HepG2 (cell line): ENCODE results near the gene FAM117A. TPM values are rescaled to one million over a fixed set of nuclear protein-coding genes. Genes with fewer than 3 reads are reported as not detected.

Experiments used
- ATF6 ChIP-seq: sonication (generic); formaldehyde crosslinking; conservative IDR thresholded peaks from 2 replicates; pipeline ENCODE4 v1.4.0; 2020; ENCODE audit warnings: missing genetic modification reagents
- BORCS8-MEF2B ChIP-seq: sonication (generic); formaldehyde crosslinking; IDR thresholded peaks from 2 replicates; pipeline ENCODE4 v1.8.0; 2022; ENCODE audit warnings: mild to moderate bottlenecking, missing genetic modification reagents
- CEBPZ ChIP-seq: IDR thresholded peaks from 2 replicates; pipeline ENCODE4 v1.6.1; 2012; ENCODE audit warnings: low read length, improper control_type of control experiment
- ELF3 ChIP-seq: IDR thresholded peaks from 2 replicates; pipeline ENCODE4 v1.6.1; 2016; ENCODE audit warnings: missing genetic modification reagents, missing compliant biosample characterization
- FOXO4 ChIP-seq: sonication (generic); formaldehyde crosslinking; conservative IDR thresholded peaks from 2 replicates; pipeline ENCODE4 v1.8.1; 2023; ENCODE audit warnings: missing genetic modification reagents
- GLI4 ChIP-seq: sonication (generic); formaldehyde crosslinking; IDR thresholded peaks from 2 replicates; pipeline ENCODE4 v1.5.1; 2020; ENCODE audit warnings: missing genetic modification reagents, mild to moderate bottlenecking, moderate library complexity, borderline replicate concordance
- GMEB2 ChIP-seq: IDR thresholded peaks from 2 replicates; pipeline ENCODE4 v1.6.1; 2016; ENCODE audit warnings: missing biosample characterization, missing genetic modification reagents, low read depth
- KLF11 ChIP-seq: IDR thresholded peaks from 2 replicates; pipeline ENCODE4 v1.6.1; 2016; ENCODE audit warnings: missing compliant biosample characterization
- NONO ChIP-seq, 2 experiments: fragments of 450-650 bp in 1 of 2; sonication (generic) in 1 of 2; formaldehyde crosslinking in 1 of 2; IDR thresholded peaks in 1 of 2; conservative IDR thresholded peaks in 1 of 2; 2 replicates each; pipeline versions ENCODE4 v1.6.1 to v1.8.0; 2017 to 2022; ENCODE audit warnings: mild to moderate bottlenecking in 1 of 2, missing genetic modification reagents in 1 of 2, moderate library complexity in 1 of 2
- RFXAP ChIP-seq: sonication (generic); formaldehyde crosslinking; IDR thresholded peaks from 2 replicates; pipeline ENCODE4 v1.4.0; 2020; ENCODE audit warnings: missing genetic modification reagents, borderline replicate concordance
- SKI ChIP-seq: fragments of 450-650 bp; IDR thresholded peaks from one replicate; pipeline ENCODE4 v1.6.1; 2018; ENCODE audit warnings: mild to moderate bottlenecking; ENCODE audit not compliant: partially characterized antibody
- SMARCE1 ChIP-seq: fragments of 450-650 bp; IDR thresholded peaks from 2 replicates; pipeline ENCODE4 v1.6.1; 2017; ENCODE audit warnings: borderline replicate concordance
- ZNF282 ChIP-seq: fragments of 450-650 bp; IDR thresholded peaks from 2 replicates; pipeline ENCODE4 v1.6.1; 2018; ENCODE audit not compliant: partially characterized antibody
- ZNF468 ChIP-seq: sonication (generic); formaldehyde crosslinking; IDR thresholded peaks from 2 replicates; pipeline ENCODE4 v1.8.0; 2022; ENCODE audit warnings: mild to moderate bottlenecking, moderate library complexity, missing genetic modification reagents
- ZNF564 ChIP-seq: sonication (generic); formaldehyde crosslinking; IDR thresholded peaks from 2 replicates; pipeline ENCODE4 v1.8.1; 2023; ENCODE audit warnings: mild to moderate bottlenecking, missing genetic modification reagents
- ZNF605 ChIP-seq: sonication (generic); formaldehyde crosslinking; IDR thresholded peaks from 2 replicates; pipeline ENCODE4 v1.8.0; 2022; ENCODE audit warnings: mild to moderate bottlenecking, missing genetic modification reagents
- ZNF737 ChIP-seq: sonication (generic); formaldehyde crosslinking; IDR thresholded peaks from 2 replicates; pipeline ENCODE4 v1.5.0; 2020; ENCODE audit warnings: missing genetic modification reagents, mild to moderate bottlenecking, borderline replicate concordance
- ZSCAN25 ChIP-seq: sonication (generic); formaldehyde crosslinking; IDR thresholded peaks from 2 replicates; pipeline ENCODE4 v1.8.0; 2022; ENCODE audit warnings: mild to moderate bottlenecking, missing genetic modification reagents
- polyA plus RNA-seq, 8 experiments: library from polyadenylated mRNA; depleted of rRNA in 3 of 8; stranded (reverse) in 7 of 8; unstranded in 1 of 8; fragments of >200 nt; fragmentation: Illumina TruSeq in 4 of 8; extraction: Trizol in 4 of 8; gene quantifications; 2 replicates each; pipeline versions ENCODE4 v1.2.1 to v1.2.3, GENCODE V29; 2011 to 2016; ENCODE audit warnings: low read depth in 4 of 8, missing spikeins in 1 of 8, mixed read lengths in 1 of 8; ENCODE audit not compliant: insufficient read depth in 1 of 8
- total RNA-seq, 5 experiments: library from RNA; depleted of rRNA; stranded (reverse); fragments of >200 nt; fragmentation: Illumina TruSeq; extraction: Trizol; gene quantifications; 2 replicates each; pipeline ENCODE4 v1.2.3, GENCODE V29; 2016; ENCODE audit warnings: low read depth in 1 of 5
- TF ChIP-seq, protein P1 (sequence below): sonication (generic); formaldehyde crosslinking; IDR thresholded peaks from 2 replicates; pipeline ENCODE4 v1.5.1; 2020; ENCODE audit warnings: missing genetic modification reagents, mild to moderate bottlenecking, borderline replicate concordance

FAM117A gene
- total and polyA plus RNA-seq, 2 of the 13 experiments (the other 11 are each of a cell fraction or from before 2014, with no cell fraction given): 12.1 to 19.8 TPM

DNA sequence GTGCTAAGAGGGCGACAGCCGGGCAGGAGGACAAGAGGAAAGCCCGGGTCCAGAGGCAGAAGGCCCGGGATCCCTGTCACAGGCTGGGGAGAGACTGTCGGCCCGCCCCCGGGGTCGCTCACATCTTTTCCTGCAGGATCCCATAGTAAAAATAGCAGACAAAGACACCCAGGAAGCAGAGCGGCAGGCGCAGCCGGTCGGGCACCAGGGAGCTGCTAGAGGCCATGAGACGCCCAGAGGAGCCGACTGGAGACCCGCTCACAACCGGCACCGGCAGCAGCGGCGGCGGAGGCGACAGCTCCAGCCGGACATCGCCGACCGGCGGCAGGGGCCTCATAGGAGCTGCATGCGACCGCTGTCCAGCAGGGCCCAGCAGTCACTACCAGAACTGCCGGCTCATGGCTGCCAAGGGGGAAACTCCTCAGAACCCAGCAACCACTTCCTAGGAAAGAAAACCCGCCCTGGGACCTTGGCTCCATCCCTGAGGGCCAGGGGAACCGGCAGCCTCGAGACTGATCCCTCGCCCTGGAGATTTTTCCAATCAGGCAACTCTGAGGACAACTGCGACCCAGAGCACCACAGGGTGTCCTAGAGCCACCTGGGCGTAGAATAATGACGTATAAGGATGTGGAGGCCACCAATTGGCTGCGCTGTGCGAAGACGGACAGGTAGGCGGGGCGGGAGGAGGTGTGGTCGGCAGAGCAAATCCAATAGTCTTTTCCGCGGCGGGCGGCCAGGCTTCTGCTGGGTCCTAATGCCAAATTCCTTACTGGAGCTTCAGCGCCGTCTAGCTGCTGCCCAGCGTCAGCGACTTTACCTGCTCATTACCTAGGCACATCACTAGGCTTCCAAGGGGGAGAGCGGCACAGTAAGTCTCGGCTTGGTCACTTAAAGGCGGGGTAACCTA, 56.1 kb downstream of the FAM117A start, which contains the start of gene SLC35B1 (continued):
- TF ChIP-seq GMEB2 (CRISPR knock-in tag) (0 out of 2 replicates have a peak, but pooled peaks have one; percentile 50), NONO (IDR thresholded peaks at IDR 0.05) (no peak), NONO (CRISPR knock-in tag; conservative IDR thresholded peaks at IDR 0.05) (peak; percentile 85), ATF6 (CRISPR knock-in tag) (0 out of 2 replicates have a peak, but pooled peaks have one; percentile 8), SKI (peak; percentile 50), CEBPZ (no peak), ZNF468 (CRISPR knock-in tag) (no peak), ZNF737 (CRISPR knock-in tag) (no peak; the same call in 1 of the 2 replicates), SMARCE1 (no peak), ZNF564 (CRISPR knock-in tag) (no peak), FOXO4 (CRISPR knock-in tag) (0 out of 2 replicates have a peak, but pooled peaks have one; percentile 95), GLI4 (CRISPR knock-in tag) (no peak; the same call in 1 of the 2 replicates), KLF11 (CRISPR knock-in tag) (0 out of 2 replicates have a peak, but pooled peaks have one; percentile 78), ZSCAN25 (no peak), ZNF282 (no peak), RFXAP (CRISPR knock-in tag) (peak; percentile 88; the same call in 1 of the 2 replicates), ELF3 (CRISPR knock-in tag) (peak; percentile 60), BORCS8-MEF2B (CRISPR knock-in tag) (peak; percentile 64), ZNF605 (peak; percentile 82)
- TF ChIP-seq, protein P1, sequence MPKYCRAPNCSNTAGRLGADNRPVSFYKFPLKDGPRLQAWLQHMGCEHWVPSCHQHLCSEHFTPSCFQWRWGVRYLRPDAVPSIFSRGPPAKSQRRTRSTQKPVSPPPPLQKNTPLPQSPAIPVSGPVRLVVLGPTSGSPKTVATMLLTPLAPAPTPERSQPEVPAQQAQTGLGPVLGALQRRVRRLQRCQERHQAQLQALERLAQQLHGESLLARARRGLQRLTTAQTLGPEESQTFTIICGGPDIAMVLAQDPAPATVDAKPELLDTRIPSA (CRISPR knock-in tag): no peak; the same call in 1 of the 2 replicates
